ENCODE data around the gene TACC2. TPM values are rescaled to one million over a fixed set of nuclear protein-coding genes. Genes with fewer than 3 reads are reported as not detected.

TACC2 gene
- total and polyA plus RNA-seq, 12 donors: 68.1 to 451 (median 364) TPM

- Histone ChIP-seq H3K4me1 (peaks cover 0 to 3% (median 0%) of the 10 kb centered on the region in 9 donors), H3K36me3 (peaks cover 0 to 100% (median 56%) of the 10 kb centered on the region in 9 donors), H3K27ac (no peak overlapping the region), H3K27me3 (no peaks in the 10 kb centered on the region), H3K4me3 (no peak overlapping the region), H3K9me3 (no peaks in the 10 kb centered on the region)
- ATAC-seq (no peak), DNase-seq (no peak)
- no peak for TF ChIP-seq CTCF (IDR thresholded peaks at IDR 0.05)
- intact Hi-C loops (cut with DNase I): no loop called here
- WGBS, 2 donors: 93% methylated on average over 7 of the region's 7 CpGs
Measured at GRCh38 chr10:122222638-122223037, 233.7 kb downstream of the TACC2 start.

GRCh38 chr10:122224159-122224558 is 235.2 kb downstream of the TACC2 start:
- ATAC-seq (no peak), DNase-seq (no peak)
- no peaks in the 10 kb centered on the region for H3K27me3 ChIP-seq
- intact Hi-C loops (cut with DNase I): no loop called here
- peaks cover 0 to 3% (median 0%) of the 10 kb centered on the region in 9 donors for H3K4me1 ChIP-seq
- TF ChIP-seq CTCF (IDR thresholded peaks at IDR 0.05): no peak
- H3K9me3 ChIP-seq: no peaks in the 10 kb centered on the region
- peaks cover 2 to 100% (median 57%) of the 10 kb centered on the region in 9 donors for H3K36me3 ChIP-seq
- 90 to 91% methylated on average over 9 of the region's 9 CpGs for WGBS, 2 donors
- H3K27ac ChIP-seq: no peak overlapping the region
- no peak overlapping the region for H3K4me3 ChIP-seq

GRCh38 chr10:122225330-122225729 is 236.4 kb downstream of the TACC2 start:
- ATAC-seq: no peak
- no peaks in the 10 kb centered on the region for H3K27me3 ChIP-seq

GRCh38 chr10:122227754-122228153 is 238.8 kb downstream of the TACC2 start:
- 50 to 62% methylated on average over 4 of the region's 4 CpGs for WGBS, 2 donors

More at GRCh38 chr10:122225330-122225729, 236.4 kb downstream of the TACC2 start:
- no peak overlapping the region for H3K4me3 ChIP-seq
- DNase-seq: no peak
- no peak overlapping the region for H3K27ac ChIP-seq
- H3K36me3 ChIP-seq: peaks cover 4 to 100% (median 63%) of the 10 kb centered on the region in 9 donors
- intact Hi-C loops (cut with DNase I): no loop called here
- 88 to 89% methylated on average over 9 of the region's 9 CpGs for WGBS, 2 donors
- H3K4me1 ChIP-seq: peaks cover 0 to 3% (median 0%) of the 10 kb centered on the region in 9 donors
- no peaks in the 10 kb centered on the region for H3K9me3 ChIP-seq
- TF ChIP-seq CTCF (IDR thresholded peaks at IDR 0.05): no peak

More at GRCh38 chr10:122227754-122228153, 238.8 kb downstream of the TACC2 start:
- Histone ChIP-seq H3K36me3 (peaks cover 4 to 100% (median 67%) of the 10 kb centered on the region in 9 donors), H3K4me1 (peaks cover 0 to 9% (median 0%) of the 10 kb centered on the region in 9 donors), H3K4me3 (no peak overlapping the region), H3K9me3 (no peaks in the 10 kb centered on the region), H3K27me3 (no peaks in the 10 kb centered on the region), H3K27ac (no peak overlapping the region)
- intact Hi-C loops (cut with DNase I): no loop called here
- TF ChIP-seq CTCF (IDR thresholded peaks at IDR 0.05): no peak
- DNase-seq: no peak
- ATAC-seq: peak in 3 of 8 donors; percentile 7 to 31 (median 16)
